Kidney (tissue), 14 donors: ENCODE results near the gene MAB21L3. TPM values are rescaled to one million over a fixed set of nuclear protein-coding genes. Genes with fewer than 3 reads are reported as not detected.
A peak's percentile ranks its signal among the peaks of the same experiment; 100 is the strongest.
"Not testable (repeated sequence)": the region's sequence is repeated elsewhere in the genome, so short reads cannot be mapped to it uniquely, and the experiment has no call there.

Experiments
- DNase-seq, 5 donors: peaks; one replicate each; pipeline ENCODE4 v3.0.0-alpha.2; 2013 to 2020
- FAIRE-seq: peaks from 2 replicates; lab custom pipeline; 2012; peaks lifted over from hg19 to GRCh38; lab: Jason Lieb, UNC
- H3K27ac ChIP-seq, 2 donors: one replicate each; pipeline ENCODE4 v1.7.0; 2013; ENCODE audit warnings: low read depth in 2 of 2, low read length in 2 of 2, inconsistent platforms in 1 of 2
- H3K27me3 ChIP-seq: one replicate; pipeline ENCODE4 v1.7.1; 2013; ENCODE audit warnings: low read length, inconsistent platforms; ENCODE audit not compliant: control insufficient read depth, insufficient read depth
- H3K36me3 ChIP-seq, 3 donors: one replicate each; pipeline versions ENCODE4 v1.7.0 to v1.7.1; 2013; ENCODE audit warnings: low read length in 3 of 3, control low read depth in 1 of 3, inconsistent platforms in 1 of 3; ENCODE audit not compliant: insufficient read depth in 3 of 3, control insufficient read depth in 2 of 3
- H3K4me1 ChIP-seq, 3 donors: one replicate each; pipeline versions ENCODE4 v1.7.0 to v1.7.1; 2013; ENCODE audit warnings: low read length in 3 of 3, inconsistent platforms in 1 of 3, low read depth in 1 of 3; ENCODE audit not compliant: control insufficient read depth in 2 of 3, insufficient read depth in 2 of 3
- H3K4me3 ChIP-seq, 3 donors: one replicate each; pipeline versions ENCODE4 v1.7.0 to v1.8.1; 2013; ENCODE audit warnings: low read length in 3 of 3, control low read depth in 1 of 3, inconsistent platforms in 1 of 3
- H3K9ac ChIP-seq, 3 donors: one replicate each; pipeline versions ENCODE4 v1.7.0 to v1.7.1; 2013; ENCODE audit warnings: low read length in 3 of 3, control low read depth in 1 of 3, inconsistent platforms in 1 of 3
- H3K9me3 ChIP-seq, 3 donors: one replicate each; pipeline versions ENCODE4 v1.7.0 to v1.7.1; 2013; ENCODE audit warnings: low read length in 3 of 3, control low read depth in 1 of 3, inconsistent platforms in 1 of 3; ENCODE audit not compliant: control insufficient read depth in 2 of 3, insufficient read depth in 1 of 3
- intact Hi-C: fragments of 100-400 bp; cut with DNase I; formaldehyde crosslinking; loops from one replicate; pipeline ENCODE4 v1.11.1; 2022
- polyA plus RNA-seq: library from polyadenylated mRNA; stranded (reverse); fragments of 350-450 nt; fragmentation: Illumina TruSeq; extraction: RNeasy Lipid Tissue Mini Kit (QIAGEN cat#74804); gene quantifications from one replicate; pipeline ENCODE4 v1.2.3, GENCODE V29; 2014; ENCODE audit warnings: low read depth, low replicate concordance; ENCODE audit not compliant: insufficient read depth
- total RNA-seq: library from RNA; stranded (reverse); fragmentation: NEBNext Ultra II Directional; extraction: Animal tissue kit (Norgen Biotek cat#: 25700); gene quantifications from one replicate; pipeline ENCODE4 v1.2.1, GENCODE V29; 2021
- TF ChIP-seq, protein P1 (sequence below): IDR thresholded peaks from 3 replicates; pipeline ENCODE4 v1.5.1; 2012; ENCODE audit warnings: mild to moderate bottlenecking, moderate library complexity, borderline replicate concordance; ENCODE audit not compliant: insufficient read depth; ENCODE audit errors: extremely low read depth
- donor health status: control.
- donor health status: control.
- donor health status: control.
- donor health status: control.
- donor health status: control.
- donor health status: DM: yes; HTN: yes; CAD: no.
- donor health status: Normal renal cell carcinoma (clear cell type).

The MAB21L3 gene
- total and polyA plus RNA-seq, 2 donors from 2014 or later: 0.24 to 2.9 TPM

- H3K9ac ChIP-seq: no peak overlapping the region
- peaks cover 0 to 3% (median 0%) of the 10 kb centered on the region in 3 donors for H3K4me1 ChIP-seq
- peak overlapping the region in 1 of 2 donors; percentile 16 for H3K27ac ChIP-seq
- TF ChIP-seq, protein P1, sequence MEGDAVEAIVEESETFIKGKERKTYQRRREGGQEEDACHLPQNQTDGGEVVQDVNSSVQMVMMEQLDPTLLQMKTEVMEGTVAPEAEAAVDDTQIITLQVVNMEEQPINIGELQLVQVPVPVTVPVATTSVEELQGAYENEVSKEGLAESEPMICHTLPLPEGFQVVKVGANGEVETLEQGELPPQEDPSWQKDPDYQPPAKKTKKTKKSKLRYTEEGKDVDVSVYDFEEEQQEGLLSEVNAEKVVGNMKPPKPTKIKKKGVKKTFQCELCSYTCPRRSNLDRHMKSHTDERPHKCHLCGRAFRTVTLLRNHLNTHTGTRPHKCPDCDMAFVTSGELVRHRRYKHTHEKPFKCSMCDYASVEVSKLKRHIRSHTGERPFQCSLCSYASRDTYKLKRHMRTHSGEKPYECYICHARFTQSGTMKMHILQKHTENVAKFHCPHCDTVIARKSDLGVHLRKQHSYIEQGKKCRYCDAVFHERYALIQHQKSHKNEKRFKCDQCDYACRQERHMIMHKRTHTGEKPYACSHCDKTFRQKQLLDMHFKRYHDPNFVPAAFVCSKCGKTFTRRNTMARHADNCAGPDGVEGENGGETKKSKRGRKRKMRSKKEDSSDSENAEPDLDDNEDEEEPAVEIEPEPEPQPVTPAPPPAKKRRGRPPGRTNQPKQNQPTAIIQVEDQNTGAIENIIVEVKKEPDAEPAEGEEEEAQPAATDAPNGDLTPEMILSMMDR: no peak
- DNase-seq (no peak), FAIRE-seq (no peak)
- H3K9me3 ChIP-seq: peaks cover 0 to 5% (median 0%) of the 10 kb centered on the region in 3 donors
- no peak overlapping the region for H3K4me3 ChIP-seq
- no peaks in the 10 kb centered on the region for H3K36me3 ChIP-seq
- H3K27me3 ChIP-seq: no peaks in the 10 kb centered on the region
- intact Hi-C loops: loop anchor here (10.0 kb wide), 1 partner anchor 355 kb away; no protein-coding TSS in a partner anchor
Measured at GRCh38 chr1:116139592-116140134, 28.5 kb downstream of the MAB21L3 start.

DNA sequence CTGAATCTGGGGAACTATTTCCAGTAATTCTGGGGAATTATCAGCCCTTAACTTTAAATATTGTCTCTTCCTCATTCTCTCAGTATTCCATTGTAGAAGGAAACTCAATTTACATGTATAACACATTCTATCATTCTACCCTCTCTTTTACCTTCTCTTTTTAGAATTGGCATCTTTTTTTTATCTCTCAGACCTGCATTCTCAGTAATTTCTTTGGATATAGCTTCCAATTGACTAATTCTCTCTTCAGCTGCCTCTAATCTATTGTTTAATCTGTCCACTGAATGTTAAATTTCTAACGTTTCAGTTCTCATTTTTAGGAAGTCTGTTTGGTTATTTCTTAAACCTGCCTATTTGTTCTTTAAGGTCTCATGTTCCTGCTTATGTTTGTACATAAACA, 33.0 kb downstream of the MAB21L3 start:
- no peak for DNase-seq
- Histone ChIP-seq H3K9ac (no peak overlapping the region), H3K4me1 (no peaks in the 10 kb centered on the region), H3K36me3 (no peaks in the 10 kb centered on the region), H3K4me3 (no peak overlapping the region), H3K27ac (no peak overlapping the region), H3K9me3 (peaks cover 0 to 5% (median 0%) of the 10 kb centered on the region in 3 donors), H3K27me3 (no peaks in the 10 kb centered on the region)
- FAIRE-seq: no peak
- TF ChIP-seq, protein P1: no peak
- intact Hi-C loops: loop anchor here (10.0 kb wide), 1 partner anchor 351 kb away; no protein-coding TSS in a partner anchor

DNA sequence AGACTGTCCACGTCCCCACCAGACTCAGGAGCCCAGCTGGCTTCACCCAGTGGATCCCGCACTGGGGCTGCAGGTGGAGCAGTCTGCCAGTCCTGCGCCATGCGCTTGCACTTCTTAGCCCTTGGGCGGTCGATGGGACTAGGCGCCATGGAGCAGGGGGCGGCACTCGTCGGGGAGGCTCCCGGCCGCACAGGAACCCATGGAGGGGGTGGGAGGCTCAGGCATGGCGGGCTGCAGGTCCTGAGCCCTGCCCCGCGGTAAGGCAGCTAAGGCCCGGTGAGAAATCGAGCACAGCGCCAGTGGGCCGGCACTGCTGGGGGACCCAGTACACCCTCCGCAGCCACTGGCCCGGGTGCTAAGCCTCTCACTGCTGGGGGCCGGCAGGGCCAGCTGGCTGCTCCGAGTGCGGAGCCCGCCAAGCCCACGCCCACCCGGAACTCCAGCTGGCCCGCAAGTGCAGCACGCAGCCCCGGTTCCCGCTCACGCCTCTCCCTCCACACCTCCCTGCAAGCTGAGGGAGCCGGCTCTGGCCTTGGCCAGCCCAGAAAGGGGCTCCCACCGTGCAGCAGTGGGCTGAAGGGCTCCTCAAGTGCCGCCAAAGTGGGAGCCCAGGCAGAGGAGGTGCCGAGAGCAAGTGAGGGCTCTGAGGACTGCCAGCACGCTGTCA, 35.4 kb downstream of the MAB21L3 start:
- intact Hi-C loops: loop anchor here (10.0 kb wide), 1 partner anchor 348 kb away; no protein-coding TSS in a partner anchor

GRCh38 chr1:116147114-116147510, 35.9 kb downstream of the MAB21L3 start:
- H3K36me3 ChIP-seq: no peaks in the 10 kb centered on the region
- no peak overlapping the region for H3K9ac ChIP-seq
- intact Hi-C loops: loop anchor here (10.0 kb wide), 1 partner anchor 348 kb away; no protein-coding TSS in a partner anchor
- H3K9me3 ChIP-seq: peaks cover 0 to 5% (median 0%) of the 10 kb centered on the region in 3 donors
- H3K27ac ChIP-seq: no peak overlapping the region
- TF ChIP-seq, protein P1: no peak
- peaks cover 0 to 5% (median 4%) of the 10 kb centered on the region in 3 donors for H3K4me1 ChIP-seq
- FAIRE-seq: no peak
- no peak for DNase-seq
- no peaks in the 10 kb centered on the region for H3K27me3 ChIP-seq
- H3K4me3 ChIP-seq: no peak overlapping the region

More for the DNA sequence above, 35.4 kb downstream of the MAB21L3 start:
- not testable (repeated sequence) for DNase-seq, H3K36me3 ChIP-seq, H3K4me3 ChIP-seq, H3K27me3 ChIP-seq, FAIRE-seq, H3K9me3 ChIP-seq, H3K4me1 ChIP-seq, H3K9ac ChIP-seq, H3K27ac ChIP-seq
